Upper lobe of right lung (tissue), 1 donor: ENCODE measurements around the gene EIF4G3. TPM values are rescaled to one million over a fixed set of nuclear protein-coding genes. Genes with fewer than 3 reads are reported as not detected.
A peak's percentile ranks its signal among the peaks of the same experiment; 100 is the strongest.

ENCODE experiments used
- ATAC-seq: fragments of 200-7000 bp; cut with Tn5 transposase; one replicate; pipeline ENCODE4 v1.9.1; 2020; ENCODE audit warnings: mild to moderate bottlenecking, moderate library complexity
- DNase-seq: peaks from one replicate; pipeline ENCODE4 v3.0.0-alpha.2; 2020
- H3K27ac ChIP-seq: fragments of 200-600 bp; one replicate; pipeline ENCODE4 v1.8.0; 2022
- H3K27me3 ChIP-seq: fragments of 200-600 bp; one replicate; pipeline ENCODE4 v1.8.0; 2022; ENCODE audit warnings: mild to moderate bottlenecking
- H3K36me3 ChIP-seq: fragments of 200-600 bp; one replicate; pipeline ENCODE4 v1.8.0; 2022
- H3K4me1 ChIP-seq: fragments of 200-600 bp; one replicate; pipeline ENCODE4 v1.8.0; 2022
- H3K4me3 ChIP-seq: fragments of 200-600 bp; one replicate; pipeline ENCODE4 v1.8.0; 2022; ENCODE audit warnings: mild to moderate bottlenecking
- H3K9me3 ChIP-seq: fragments of 200-600 bp; one replicate; pipeline ENCODE4 v1.8.0; 2022
- CTCF ChIP-seq: fragments of 200-600 bp; IDR thresholded peaks from one replicate; pipeline ENCODE4 v1.8.0; 2022; ENCODE audit warnings: antibody characterized with exemption
- intact Hi-C: fragments of 100-400 bp; cut with DNase I; formaldehyde crosslinking; loops from one replicate; pipeline ENCODE4 v1.11.0; 2022
- total RNA-seq: library from RNA; stranded (reverse); fragmentation: NEBNext Ultra II Directional; extraction: Animal tissue kit (Norgen Biotek cat#: 25700); gene quantifications from one replicate; pipeline ENCODE4 v1.2.1, GENCODE V29; 2021
- donor health status: DM: no; HTN: yes; CAD: no; lungs with severe emphysema.

Gene EIF4G3
- total RNA-seq, 1 donor from 2014 or later: 44.5 TPM

GRCh38 chr1:20982316-20982715, 194.4 kb downstream of the EIF4G3 start:
- Histone ChIP-seq H3K27me3 (no peaks in the 10 kb centered on the region), H3K27ac (no peak overlapping the region), H3K36me3 (no peaks in the 10 kb centered on the region), H3K4me3 (no peak overlapping the region), H3K4me1 (no peaks in the 10 kb centered on the region), H3K9me3 (no peaks in the 10 kb centered on the region)
- ATAC-seq (no peak), DNase-seq (no peak)
- no peak for TF ChIP-seq CTCF
- intact Hi-C loops: no loop called here

- Histone ChIP-seq H3K9me3 (no peaks in the 10 kb centered on the region), H3K4me1 (no peaks in the 10 kb centered on the region), H3K27ac (no peak overlapping the region), H3K36me3 (no peaks in the 10 kb centered on the region), H3K27me3 (no peaks in the 10 kb centered on the region), H3K4me3 (no peak overlapping the region)
- peak; percentile 73 for ATAC-seq
- TF ChIP-seq CTCF: peak; percentile 44
- DNase-seq: no peak
- intact Hi-C loops: no loop called here
Measured at GRCh38 chr1:20981915-20982314, 194.8 kb downstream of the EIF4G3 start.

- no peak for ATAC-seq
- intact Hi-C loops: no loop called here
Measured at GRCh38 chr1:20980051-20980450, 196.6 kb downstream of the EIF4G3 start.

GRCh38 chr1:20978413-20978812, 198.3 kb downstream of the EIF4G3 start:
- Histone ChIP-seq H3K4me1 (peaks cover 4% of the 10 kb centered on the region), H3K36me3 (no peaks in the 10 kb centered on the region), H3K4me3 (no peak overlapping the region), H3K27me3 (no peaks in the 10 kb centered on the region), H3K27ac (no peak overlapping the region), H3K9me3 (no peaks in the 10 kb centered on the region)
- intact Hi-C loops: no loop called here
- DNase-seq (no peak), ATAC-seq (no peak)
- no peak for TF ChIP-seq CTCF

More at GRCh38 chr1:20980051-20980450, 196.6 kb downstream of the EIF4G3 start:
- Histone ChIP-seq H3K4me1 (peaks cover 4% of the 10 kb centered on the region), H3K9me3 (no peaks in the 10 kb centered on the region), H3K27ac (no peak overlapping the region), H3K27me3 (no peaks in the 10 kb centered on the region), H3K36me3 (no peaks in the 10 kb centered on the region), H3K4me3 (no peak overlapping the region)
- no peak for DNase-seq
- no peak for TF ChIP-seq CTCF

GRCh38 chr1:20975668-20976067, 201.0 kb downstream of the EIF4G3 start:
- Histone ChIP-seq H3K36me3 (peaks cover 15% of the 10 kb centered on the region), H3K4me3 (no peak overlapping the region), H3K9me3 (no peaks in the 10 kb centered on the region), H3K4me1 (peaks cover 4% of the 10 kb centered on the region), H3K27me3 (no peaks in the 10 kb centered on the region), H3K27ac (no peak overlapping the region)
- ATAC-seq (no peak), DNase-seq (no peak)
- intact Hi-C loops: no loop called here
- no peak for TF ChIP-seq CTCF

GRCh38 chr1:20974951-20975350, 201.7 kb downstream of the EIF4G3 start:
- ATAC-seq (no peak), DNase-seq (no peak)
- Histone ChIP-seq H3K4me3 (no peak overlapping the region), H3K9me3 (no peaks in the 10 kb centered on the region), H3K27me3 (no peaks in the 10 kb centered on the region), H3K36me3 (peaks cover 19% of the 10 kb centered on the region), H3K4me1 (peaks cover 4% of the 10 kb centered on the region), H3K27ac (no peak overlapping the region)
- intact Hi-C loops: no loop called here
- no peak for TF ChIP-seq CTCF
